ENCODE data around the gene KRTAP2-3. TPM values are rescaled to one million over a fixed set of nuclear protein-coding genes. Genes with fewer than 3 reads are reported as not detected.
"Not testable (repeated sequence)": the region's sequence is repeated elsewhere in the genome, so short reads cannot be mapped to it uniquely, and the experiment has no call there.

The KRTAP2-3 gene, protein sequence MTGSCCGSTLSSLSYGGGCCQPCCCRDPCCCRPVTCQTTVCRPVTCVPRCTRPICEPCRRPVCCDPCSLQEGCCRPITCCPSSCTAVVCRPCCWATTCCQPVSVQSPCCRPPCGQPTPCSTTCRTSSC
- not detected for polyA plus RNA-seq

DNA sequence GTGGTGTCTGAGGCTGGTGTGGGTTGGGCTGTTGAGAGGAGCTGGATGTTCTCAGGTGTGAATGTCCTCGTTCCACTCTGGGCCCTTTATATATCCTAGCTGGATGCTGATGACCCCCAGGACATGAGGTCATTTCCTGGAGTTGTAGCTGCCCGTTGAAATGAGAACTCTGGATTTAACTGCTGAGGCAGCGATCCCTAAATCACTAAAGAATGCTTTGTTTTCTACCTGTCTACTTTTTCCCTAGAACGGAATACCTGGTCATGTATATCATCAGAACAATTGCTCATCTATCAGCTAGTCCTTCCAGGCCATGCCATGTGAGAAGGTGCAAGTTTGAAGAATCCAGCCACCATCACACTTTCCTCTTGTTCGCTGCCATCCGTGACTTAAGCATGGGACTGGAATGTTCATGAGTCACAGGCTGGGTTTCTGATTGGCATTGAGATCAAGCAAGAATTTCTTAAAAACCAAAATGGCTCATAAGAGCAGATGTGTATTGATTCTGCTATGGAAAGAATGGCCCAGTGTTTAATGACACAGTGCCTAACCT, at the start of gene KRTAP2-3:
Gene KRTAP2-3 (minus strand): TSS at position 63 of the 553 bp plus-strand sequence. CDS start 64 bp downstream, outside the sequence.
- Mint-ChIP-seq H3K9me3 (peaks cover 1 to 3% (median 2%) of the 10 kb centered on the region in 3 donors), H3K27me3 (peaks cover 17% of the 10 kb centered on the region), H3K36me3 (no peaks in the 10 kb centered on the region), H3K4me3 (no peak within 1 kb of the TSS), H3K27ac (no peak within 1 kb of the TSS), H3K4me1 (no peaks in the 10 kb centered on the region)

DNA sequence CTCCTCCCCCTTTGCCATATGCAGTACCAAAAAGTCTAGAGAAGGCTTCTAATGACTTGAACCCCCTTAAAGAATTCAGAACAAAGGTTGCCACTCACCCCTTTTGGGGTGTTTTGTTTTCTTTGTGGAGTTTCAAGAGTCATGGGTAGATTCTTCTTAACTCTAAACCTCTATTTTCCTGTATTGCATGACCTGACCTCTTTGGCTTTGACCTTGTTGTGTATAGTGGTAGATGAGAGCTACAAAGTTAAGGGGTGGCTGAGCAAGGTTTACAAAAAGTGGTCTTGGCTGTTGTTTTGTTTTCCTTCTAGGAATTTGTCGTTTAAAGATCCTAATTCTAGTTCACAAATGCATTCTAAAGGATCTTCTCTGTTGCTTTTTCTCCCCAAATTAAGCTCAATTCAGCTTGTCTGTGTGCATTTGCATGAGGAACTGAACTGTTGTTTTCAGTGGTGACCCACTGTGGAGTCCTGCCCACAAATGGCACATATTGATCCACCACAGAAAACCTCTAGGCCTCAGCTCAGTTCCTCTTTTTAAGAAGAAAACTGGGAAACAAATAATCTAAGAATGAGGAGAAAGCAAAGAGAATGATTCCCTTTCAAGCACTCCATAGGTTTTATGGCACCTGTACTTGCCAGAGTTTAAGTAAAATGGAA, 48.9 kb upstream of the KRTAP2-3 start:
- H3K27me3 Mint-ChIP-seq, H3K9me3 Mint-ChIP-seq, H3K36me3 Mint-ChIP-seq: not testable (repeated sequence)
- Mint-ChIP-seq H3K4me1 (peaks cover 0 to 26% (median 21%) of the 10 kb centered on the region in 3 donors), H3K4me3 (peak overlapping the region in 3 of 4 donors; percentile 80 to 88 (median 84)), H3K27ac (peak overlapping the region in 2 of 3 donors; percentile 75 to 94)

DNA sequence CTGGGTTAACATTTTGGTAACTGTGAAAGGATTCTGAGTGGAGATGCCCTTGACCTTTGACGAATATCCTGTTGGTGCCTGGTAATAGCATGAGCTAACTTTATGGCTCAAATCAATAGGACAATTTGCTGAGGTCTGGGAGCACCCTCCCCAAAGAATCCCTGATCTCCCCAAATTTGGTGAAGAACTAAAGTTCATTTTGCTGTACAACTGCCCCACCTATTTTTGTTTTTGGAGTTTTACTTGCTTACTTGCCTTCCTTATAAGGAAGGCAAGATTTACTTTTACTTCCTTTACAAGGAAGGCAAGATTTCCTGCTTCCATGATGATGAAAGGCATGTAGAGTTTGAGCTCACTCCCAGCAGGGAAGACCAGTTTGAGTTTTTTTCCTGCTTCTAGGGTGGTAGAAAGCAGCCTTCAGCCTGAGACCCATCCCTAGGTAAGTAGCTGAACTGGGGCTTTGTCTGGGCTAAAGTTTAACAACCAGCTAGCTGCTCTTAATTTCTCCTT, 48.1 kb upstream of the KRTAP2-3 start:
- H3K27ac Mint-ChIP-seq = peak overlapping the region in 2 of 3 donors; percentile 75 to 94

DNA sequence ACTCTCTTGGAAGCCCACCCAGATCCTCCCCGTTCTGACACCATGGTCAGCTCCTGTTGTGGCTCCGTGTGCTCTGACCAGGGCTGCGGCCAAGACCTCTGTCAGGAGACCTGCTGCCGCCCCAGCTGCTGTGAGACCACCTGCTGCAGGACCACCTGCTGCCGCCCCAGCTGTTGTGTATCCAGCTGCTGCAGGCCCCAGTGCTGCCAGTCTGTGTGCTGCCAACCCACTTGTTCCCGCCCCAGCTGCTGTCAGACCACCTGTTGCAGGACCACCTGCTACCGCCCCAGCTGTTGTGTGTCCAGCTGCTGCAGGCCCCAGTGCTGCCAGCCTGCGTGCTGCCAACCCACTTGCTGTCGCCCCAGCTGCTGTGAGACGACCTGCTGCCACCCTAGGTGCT, 45.4 kb upstream of the KRTAP2-3 start, which contains the start of gene KRTAP4-9:
Gene KRTAP4-9 (plus strand): TSS at position 43 of the 400 bp plus-strand sequence. CDS start 0 bp downstream, at position 43.
- peaks cover 0 to 24% (median 21%) of the 10 kb centered on the region in 3 donors for H3K4me1 Mint-ChIP-seq
- not testable (repeated sequence) for H3K4me3 Mint-ChIP-seq, H3K9me3 Mint-ChIP-seq, H3K36me3 Mint-ChIP-seq, H3K27me3 Mint-ChIP-seq
- peak within 1 kb of the TSS in 1 of 3 donors; percentile 46 for H3K27ac Mint-ChIP-seq

More for the DNA sequence above, 48.1 kb upstream of the KRTAP2-3 start:
- peaks cover 8% of the 10 kb centered on the region for H3K27me3 Mint-ChIP-seq
- peak overlapping the region in 3 of 4 donors; percentile 80 to 88 (median 84) for H3K4me3 Mint-ChIP-seq
- no peaks in the 10 kb centered on the region for H3K36me3 Mint-ChIP-seq
- peaks cover 0 to 3% (median 2%) of the 10 kb centered on the region in 3 donors for H3K9me3 Mint-ChIP-seq
- peaks cover 0 to 26% (median 21%) of the 10 kb centered on the region in 3 donors for H3K4me1 Mint-ChIP-seq

DNA sequence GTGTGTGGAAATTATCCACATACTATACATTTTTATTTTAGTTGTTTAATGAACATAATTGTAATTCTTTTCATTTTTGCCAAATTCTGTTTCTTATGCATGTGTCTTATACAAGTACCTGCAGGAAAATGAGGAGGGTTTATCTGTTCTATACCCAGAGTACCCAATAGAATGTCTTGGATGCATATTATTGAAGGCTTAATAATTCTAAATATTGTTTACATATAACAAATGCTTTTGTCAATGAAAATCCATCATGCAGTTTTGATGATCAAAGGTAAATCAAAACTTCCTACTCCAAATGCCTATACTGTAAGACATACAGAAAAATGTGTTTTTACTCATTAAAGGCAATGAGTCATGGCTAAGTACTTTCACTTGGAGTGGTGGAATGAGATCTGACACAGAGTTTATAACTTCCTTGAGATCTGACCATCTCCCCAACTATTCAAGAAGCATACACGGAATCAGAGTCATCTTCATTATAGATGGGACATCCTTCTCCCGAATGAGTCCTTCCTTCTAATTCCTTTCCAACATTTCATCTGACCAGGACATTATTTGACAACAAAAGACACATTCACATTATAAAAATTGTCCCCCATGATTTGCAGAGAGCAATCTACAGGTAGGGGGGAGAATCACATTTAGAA, 44.6 kb upstream of the KRTAP2-3 start:
- not testable (repeated sequence) for H3K9me3 Mint-ChIP-seq, H3K27ac Mint-ChIP-seq, H3K4me3 Mint-ChIP-seq, H3K36me3 Mint-ChIP-seq
- peaks cover 0 to 25% (median 25%) of the 10 kb centered on the region in 3 donors for H3K4me1 Mint-ChIP-seq
- H3K27me3 Mint-ChIP-seq = peaks cover 15% of the 10 kb centered on the region

DNA sequence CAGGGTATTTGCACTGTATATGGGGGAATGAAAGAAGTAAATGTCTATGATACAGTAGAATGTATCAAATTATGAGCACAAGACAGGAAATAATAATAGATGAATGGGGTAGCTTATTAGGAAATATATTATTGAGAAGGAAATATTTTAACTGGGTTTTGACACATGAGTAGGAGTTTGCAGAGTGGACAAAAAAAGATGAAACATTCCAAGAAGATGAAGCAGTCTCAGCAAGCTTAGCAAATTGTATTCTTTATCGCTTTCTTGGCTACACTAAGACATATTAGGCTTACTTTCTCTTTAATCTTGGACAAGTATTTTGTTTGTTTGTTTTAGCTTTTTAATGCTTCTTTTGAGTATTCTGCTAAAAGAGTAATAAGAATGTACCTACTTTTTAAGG, 44.0 kb upstream of the KRTAP2-3 start:
- Mint-ChIP-seq H3K36me3 (no peaks in the 10 kb centered on the region), H3K27ac (no peak overlapping the region), H3K27me3 (peaks cover 15% of the 10 kb centered on the region), H3K9me3 (peaks cover 0 to 3% (median 0%) of the 10 kb centered on the region in 3 donors), H3K4me1 (peaks cover 0 to 24% (median 23%) of the 10 kb centered on the region in 3 donors), H3K4me3 (no peak overlapping the region)

DNA sequence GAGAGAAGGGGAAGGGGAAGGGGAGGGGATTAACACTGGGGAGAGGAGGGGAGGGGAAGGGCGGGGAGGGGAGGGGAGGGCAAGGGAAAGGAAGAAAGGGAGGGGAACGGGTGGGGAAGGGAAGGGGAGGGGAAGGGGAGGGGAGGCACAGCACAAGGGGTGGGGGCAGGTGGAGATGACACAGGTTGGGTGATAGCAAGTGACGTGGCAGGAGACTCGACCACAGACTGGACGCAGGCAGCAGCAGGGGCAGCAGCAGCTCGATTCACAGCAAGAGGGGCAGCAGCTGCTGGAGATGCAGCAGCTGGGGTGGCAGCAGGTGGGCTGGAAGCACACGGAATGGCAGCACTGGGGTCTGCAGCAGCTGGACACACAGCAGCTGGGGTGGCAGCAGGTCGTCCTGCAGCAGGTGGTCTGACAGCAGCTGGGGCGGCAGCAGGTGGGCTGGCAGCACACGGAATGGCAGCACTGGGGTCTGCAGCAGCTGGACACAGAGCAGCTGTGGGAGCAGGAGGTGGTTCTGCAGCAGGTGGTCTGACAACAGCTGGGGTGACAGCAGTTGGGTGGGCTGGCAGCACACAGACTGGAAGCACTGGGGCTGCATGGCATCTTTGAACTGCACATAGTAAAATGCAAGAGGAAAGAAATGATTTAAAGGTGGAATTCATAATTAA, 41.8 kb upstream of the KRTAP2-3 start, which contains the start of gene KRTAP4-16:
Gene KRTAP4-16 (minus strand): TSS at position 624 of the 674 bp plus-strand sequence. CDS start 0 bp downstream, at position 624.
- peaks cover 0 to 12% (median 9%) of the 10 kb centered on the region in 3 donors for H3K4me1 Mint-ChIP-seq
- H3K36me3 Mint-ChIP-seq = no peaks in the 10 kb centered on the region
- H3K27me3 Mint-ChIP-seq = peaks cover 23% of the 10 kb centered on the region
- H3K27ac Mint-ChIP-seq = no peak within 1 kb of the TSS
- H3K4me3 Mint-ChIP-seq = no peak within 1 kb of the TSS
- peaks cover 0 to 3% (median 0%) of the 10 kb centered on the region in 3 donors for H3K9me3 Mint-ChIP-seq

DNA sequence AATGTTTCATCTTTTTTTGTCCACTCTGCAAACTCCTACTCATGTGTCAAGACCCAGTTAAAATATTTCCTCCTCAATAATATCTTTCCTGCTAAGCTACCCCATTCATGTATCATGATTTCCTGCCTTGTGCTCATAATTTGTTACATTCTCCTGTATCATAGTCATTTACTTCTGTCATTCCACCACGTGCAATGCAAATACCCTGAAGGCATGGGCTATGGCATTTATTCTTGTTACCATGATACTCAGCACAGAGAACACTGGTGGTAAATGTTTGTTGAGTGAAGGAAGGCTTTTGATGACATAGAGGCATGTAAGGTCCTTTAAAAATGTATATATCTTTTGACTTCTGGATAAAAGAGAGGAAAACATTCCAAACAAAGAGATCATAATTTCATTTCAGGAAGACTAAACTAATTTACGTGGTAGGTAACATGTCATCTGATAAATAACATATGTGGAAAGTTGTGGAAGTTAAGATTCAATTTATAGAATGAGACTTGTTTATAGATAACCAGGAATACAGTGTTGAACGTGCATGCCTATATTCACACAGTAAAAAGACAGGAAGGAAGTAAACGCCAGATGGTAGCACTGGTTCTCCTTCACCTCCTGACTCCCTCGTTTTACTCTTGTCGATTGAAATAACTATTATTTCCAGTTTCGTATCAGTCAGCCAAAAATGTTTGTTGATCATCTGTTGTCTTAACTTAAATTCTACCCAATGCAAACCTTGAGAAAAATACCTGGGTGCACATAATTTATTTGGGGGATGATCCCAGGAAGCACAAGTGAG, 40.0 kb upstream of the KRTAP2-3 start:
- H3K4me3 Mint-ChIP-seq = peak overlapping the region in 2 of 4 donors; percentile 10 to 22

DNA sequence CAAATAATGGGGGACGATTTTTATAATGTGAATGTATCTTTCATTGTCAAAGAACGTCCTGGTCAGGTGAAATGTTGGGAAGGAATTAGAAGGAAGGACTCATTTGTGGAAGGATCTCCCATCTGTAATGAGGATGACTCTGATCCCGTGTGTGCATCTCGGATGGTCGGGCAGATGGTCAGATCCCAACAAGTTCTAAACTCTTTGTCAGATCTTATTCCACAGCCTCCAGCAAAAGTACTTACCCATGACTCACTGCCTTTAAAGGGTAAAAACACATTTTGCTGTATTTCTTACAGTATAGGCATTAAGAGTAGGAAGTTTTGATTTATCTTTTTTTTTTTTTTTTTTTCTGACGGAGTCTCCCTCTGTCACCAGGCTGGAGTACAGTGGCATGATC, 38.6 kb upstream of the KRTAP2-3 start:
- Mint-ChIP-seq H3K27ac (no peak overlapping the region), H3K36me3 (no peaks in the 10 kb centered on the region), H3K4me1 (peaks cover 0 to 10% (median 9%) of the 10 kb centered on the region in 3 donors)

More for the DNA sequence above, 40.0 kb upstream of the KRTAP2-3 start:
- H3K36me3 Mint-ChIP-seq, H3K27ac Mint-ChIP-seq, H3K9me3 Mint-ChIP-seq: not testable (repeated sequence)
- peaks cover 0 to 10% (median 9%) of the 10 kb centered on the region in 3 donors for H3K4me1 Mint-ChIP-seq
- H3K27me3 Mint-ChIP-seq = peaks cover 19% of the 10 kb centered on the region

DNA sequence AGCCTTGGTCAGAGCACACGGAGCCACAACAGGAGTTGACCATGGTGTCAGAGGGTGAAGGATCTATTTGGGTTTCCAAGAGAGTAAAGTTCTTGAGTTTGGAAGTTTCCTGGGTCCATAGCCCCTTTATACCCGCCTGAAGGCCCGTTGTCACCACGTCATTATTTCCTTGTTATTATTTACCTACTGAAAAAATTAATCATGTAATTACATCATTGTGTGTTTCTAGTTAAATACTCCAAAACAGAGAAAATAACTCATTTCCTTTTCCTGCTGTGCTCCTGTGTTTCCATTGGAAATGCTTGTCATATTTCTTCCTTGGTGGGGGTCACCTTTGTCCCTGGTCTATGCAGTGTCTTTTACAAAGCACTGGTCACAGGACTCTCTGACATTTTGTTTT, 38.1 kb upstream of the KRTAP2-3 start, which contains the start of gene KRTAP4-8:
Gene KRTAP4-8 (minus strand): TSS at position 101 of the 400 bp plus-strand sequence. CDS start 58 bp downstream, at position 43.
- H3K9me3 Mint-ChIP-seq = peaks cover 0 to 1% (median 0%) of the 10 kb centered on the region in 3 donors
- no peak within 1 kb of the TSS for H3K4me3 Mint-ChIP-seq
- H3K27ac Mint-ChIP-seq = no peak within 1 kb of the TSS
- peaks cover 0 to 10% (median 9%) of the 10 kb centered on the region in 3 donors for H3K4me1 Mint-ChIP-seq
- H3K27me3 Mint-ChIP-seq = peaks cover 23% of the 10 kb centered on the region
- no peaks in the 10 kb centered on the region for H3K36me3 Mint-ChIP-seq

More for the DNA sequence above, 38.6 kb upstream of the KRTAP2-3 start:
- no peaks in the 10 kb centered on the region for H3K9me3 Mint-ChIP-seq
- peaks cover 23% of the 10 kb centered on the region for H3K27me3 Mint-ChIP-seq
- H3K4me3 Mint-ChIP-seq = no peak overlapping the region

DNA sequence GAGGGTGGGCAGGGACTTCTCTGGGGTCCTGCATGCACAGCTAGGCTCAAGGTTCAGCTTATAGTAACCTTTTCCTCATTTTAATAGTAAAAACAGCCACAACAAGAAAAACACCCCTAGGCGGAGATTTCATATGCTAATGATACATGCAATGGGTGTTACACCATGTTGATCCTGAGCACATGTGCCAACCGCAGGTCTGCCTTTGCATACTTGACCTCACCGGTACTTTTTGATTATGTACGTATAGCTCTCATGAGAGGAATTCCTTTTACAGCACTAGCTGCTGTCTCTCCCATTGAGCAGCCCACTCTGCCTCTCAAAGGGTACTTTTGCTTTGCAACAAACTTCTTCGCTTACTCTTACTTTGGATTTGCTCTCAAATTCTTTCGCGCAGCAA, 36.1 kb upstream of the KRTAP2-3 start:
- peak overlapping the region in 1 of 3 donors; percentile 29 for H3K27ac Mint-ChIP-seq
- peaks cover 0 to 10% (median 9%) of the 10 kb centered on the region in 3 donors for H3K4me1 Mint-ChIP-seq
- H3K27me3 Mint-ChIP-seq = peaks cover 23% of the 10 kb centered on the region
- H3K9me3 Mint-ChIP-seq = peaks cover 0 to 3% (median 0%) of the 10 kb centered on the region in 3 donors
- no peaks in the 10 kb centered on the region for H3K36me3 Mint-ChIP-seq
- no peak overlapping the region for H3K4me3 Mint-ChIP-seq

DNA sequence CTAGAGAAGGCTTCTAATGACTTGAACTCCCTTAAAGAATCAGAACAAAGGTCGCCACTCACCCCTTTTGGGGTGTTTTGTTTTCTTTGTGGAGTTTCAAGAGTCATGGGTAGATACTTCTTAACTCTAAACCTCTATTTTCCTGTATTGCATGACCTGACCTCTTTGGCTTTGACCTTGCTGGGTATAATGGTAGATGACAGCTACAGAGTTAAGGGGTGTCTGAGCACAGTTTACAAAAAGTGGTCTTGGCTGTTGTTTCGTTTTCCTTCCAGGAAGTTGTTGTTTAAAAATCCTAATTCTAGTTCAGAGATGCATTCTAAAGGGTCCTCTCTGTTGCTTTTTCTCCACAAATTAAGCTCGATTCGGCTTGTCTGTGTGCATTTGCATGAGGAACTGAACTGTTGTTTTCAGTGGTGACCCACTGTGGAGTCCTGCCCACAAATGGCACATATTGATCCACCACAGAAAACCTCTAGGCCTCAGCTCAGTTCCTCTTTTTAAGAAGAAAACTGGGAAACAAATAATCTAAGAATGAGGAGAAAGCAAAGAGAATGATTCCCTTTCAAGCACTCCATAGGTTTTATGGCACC, 28.9 kb upstream of the KRTAP2-3 start:
- not testable (repeated sequence) for H3K9me3 Mint-ChIP-seq, H3K4me1 Mint-ChIP-seq, H3K4me3 Mint-ChIP-seq, H3K36me3 Mint-ChIP-seq, H3K27ac Mint-ChIP-seq
- peaks cover 14% of the 10 kb centered on the region for H3K27me3 Mint-ChIP-seq

DNA sequence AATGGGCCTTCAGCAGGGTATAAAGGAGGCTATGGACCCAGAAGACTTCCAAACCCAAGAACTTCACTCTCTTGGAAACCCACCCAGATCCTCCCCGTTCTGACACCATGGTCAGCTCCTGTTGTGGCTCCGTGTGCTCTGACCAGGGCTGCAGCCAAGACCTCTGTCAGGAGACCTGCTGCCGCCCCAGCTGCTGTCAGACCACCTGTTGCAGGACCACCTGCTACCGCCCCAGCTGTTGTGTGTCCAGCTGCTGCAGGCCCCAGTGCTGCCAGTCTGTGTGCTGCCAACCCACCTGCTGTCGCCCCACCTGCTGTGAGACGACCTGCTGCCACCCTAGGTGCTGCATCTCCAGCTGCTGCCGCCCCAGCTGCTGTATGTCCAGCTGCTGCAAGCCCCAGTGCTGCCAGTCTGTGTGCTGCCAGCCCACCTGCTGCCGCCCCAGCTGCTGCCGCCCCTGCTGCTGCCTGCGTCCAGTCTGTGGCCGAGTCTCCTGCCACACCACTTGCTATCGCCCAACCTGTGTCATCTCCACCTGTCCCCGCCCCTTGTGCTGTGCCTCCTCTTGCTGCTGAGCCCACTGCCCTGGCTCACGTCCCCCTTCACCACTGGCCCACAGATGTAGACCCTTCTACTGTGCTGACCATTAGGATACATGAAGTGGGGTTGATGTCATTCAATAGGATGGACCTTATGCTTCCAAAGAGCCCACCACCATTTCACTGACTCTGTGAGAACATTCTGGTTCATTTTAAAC, 24.4 kb upstream of the KRTAP2-3 start, which contains the start of gene KRTAP4-7:
Gene KRTAP4-7 (plus strand): TSS at position 51 of the 757 bp plus-strand sequence. CDS start 57 bp downstream, at position 108.
- H3K27me3 Mint-ChIP-seq = peaks cover 16% of the 10 kb centered on the region
- not testable (repeated sequence) for H3K4me3 Mint-ChIP-seq, H3K36me3 Mint-ChIP-seq, H3K4me1 Mint-ChIP-seq, H3K9me3 Mint-ChIP-seq
- peak within 1 kb of the TSS in 1 of 3 donors; percentile 6 for H3K27ac Mint-ChIP-seq
